Measurements from ENCODE around the gene BRD3. TPM values are rescaled to one million over a fixed set of nuclear protein-coding genes. Genes with fewer than 3 reads are reported as not detected.

BRD3 gene
- total RNA-seq, 1 donor from 2014 or later = 43.3 TPM

DNA sequence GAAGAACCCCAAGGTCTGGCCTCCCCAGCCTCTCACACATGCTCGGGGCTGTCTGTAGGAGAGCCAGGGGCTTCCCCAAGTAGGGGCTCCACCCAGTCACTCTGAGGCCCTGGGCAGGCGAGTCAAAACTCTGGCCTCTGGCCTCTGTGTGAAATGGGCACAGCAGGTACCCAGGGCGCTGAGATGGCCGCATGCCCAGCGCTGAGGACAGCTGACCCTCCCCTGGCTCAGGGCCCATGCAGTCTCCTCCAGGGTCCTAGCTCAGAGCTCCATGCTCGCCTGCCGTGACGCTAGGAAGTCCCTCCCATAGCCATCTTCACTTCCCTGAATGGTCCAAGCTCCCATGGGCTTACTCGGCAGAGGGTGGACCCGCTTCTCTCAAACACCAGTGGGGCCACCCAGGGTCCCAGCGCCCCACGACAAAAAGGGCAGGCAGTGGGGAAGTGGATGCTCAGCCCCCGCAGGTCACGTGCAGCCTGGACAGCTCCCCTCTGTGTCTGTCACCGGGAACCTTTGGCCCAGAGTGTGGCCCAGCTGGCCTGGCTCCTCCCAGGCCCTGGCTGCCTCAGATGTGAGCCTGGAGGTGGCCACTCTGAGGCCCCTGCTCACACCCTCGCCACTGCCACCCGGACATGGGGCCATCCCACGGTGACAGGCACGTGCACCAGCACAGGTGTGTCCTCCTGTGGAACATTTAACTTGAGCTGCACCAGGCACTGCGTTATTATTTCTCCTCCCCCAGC is 63.5 kb downstream of the BRD3 start:
- Mint-ChIP-seq H3K4me1 (ENCODE audit: low read depth) (no peaks in the 10 kb centered on the region), H3K9me3 (no peaks in the 10 kb centered on the region), H3K4me3 (ENCODE audit: low read depth) (no peak overlapping the region), H3K27ac (no peak overlapping the region), H3K36me3 (ENCODE audit: low read depth) (no peaks in the 10 kb centered on the region), H3K27me3 (ENCODE audit: low read depth) (peaks cover 2% of the 10 kb centered on the region)
- intact Hi-C loops (cut with micrococcal nuclease) = no loop called here
- no peak for DNase-seq (ENCODE audit: low spot score)

DNA sequence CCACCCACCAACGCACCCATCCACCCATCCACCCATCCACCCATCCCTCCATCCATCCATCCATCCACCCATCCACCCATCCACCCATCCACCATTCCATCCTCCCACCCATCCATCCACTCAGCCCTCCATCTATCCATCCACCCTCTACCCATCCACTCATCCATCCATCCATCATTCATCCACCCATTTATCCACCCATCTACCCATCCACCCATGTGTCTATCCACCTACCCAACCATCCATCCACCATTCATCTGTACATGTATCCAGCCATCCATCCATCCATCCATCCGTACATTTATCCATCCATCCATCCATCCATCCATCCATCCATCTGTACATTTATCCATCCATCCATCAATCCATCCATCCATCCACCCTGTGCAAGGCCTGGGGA is 64.6 kb downstream of the BRD3 start:
- Mint-ChIP-seq H3K4me3 (ENCODE audit: low read depth) (no peak overlapping the region), H3K36me3 (ENCODE audit: low read depth) (no peaks in the 10 kb centered on the region), H3K4me1 (ENCODE audit: low read depth) (no peaks in the 10 kb centered on the region), H3K27me3 (ENCODE audit: low read depth) (peaks cover 2% of the 10 kb centered on the region), H3K9me3 (no peaks in the 10 kb centered on the region), H3K27ac (no peak overlapping the region)
- intact Hi-C loops (cut with micrococcal nuclease) = no loop called here
- DNase-seq (ENCODE audit: low spot score) = no peak

DNA sequence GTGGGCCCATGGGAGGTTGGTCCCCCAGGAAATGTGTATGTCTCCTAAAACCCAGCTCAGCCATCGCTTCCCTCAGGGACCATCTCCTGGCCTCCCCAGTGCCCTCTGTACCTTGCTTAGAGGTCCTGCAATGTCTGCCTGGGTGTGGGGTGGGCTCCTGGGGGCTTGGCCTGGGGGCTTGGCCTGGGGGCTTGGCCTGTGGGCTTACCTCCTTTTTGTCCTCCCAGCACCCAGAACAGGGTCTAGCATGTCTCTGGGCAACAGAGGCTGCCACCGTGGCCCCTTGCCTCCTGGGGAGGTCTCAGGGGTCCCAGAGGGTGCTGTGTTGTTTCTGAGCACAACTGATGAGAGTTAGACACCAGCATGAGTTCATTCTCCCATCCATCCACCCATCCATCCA is 65.0 kb downstream of the BRD3 start:
- no peak overlapping the region for H3K27ac Mint-ChIP-seq
- no peaks in the 10 kb centered on the region for H3K4me1 Mint-ChIP-seq (ENCODE audit: low read depth)
- H3K36me3 Mint-ChIP-seq (ENCODE audit: low read depth) = no peaks in the 10 kb centered on the region
- intact Hi-C loops (cut with micrococcal nuclease) = no loop called here
- H3K4me3 Mint-ChIP-seq (ENCODE audit: low read depth) = no peak overlapping the region
- no peak for DNase-seq (ENCODE audit: low spot score)
- H3K27me3 Mint-ChIP-seq (ENCODE audit: low read depth) = peaks cover 2% of the 10 kb centered on the region
- H3K9me3 Mint-ChIP-seq = no peaks in the 10 kb centered on the region

DNA sequence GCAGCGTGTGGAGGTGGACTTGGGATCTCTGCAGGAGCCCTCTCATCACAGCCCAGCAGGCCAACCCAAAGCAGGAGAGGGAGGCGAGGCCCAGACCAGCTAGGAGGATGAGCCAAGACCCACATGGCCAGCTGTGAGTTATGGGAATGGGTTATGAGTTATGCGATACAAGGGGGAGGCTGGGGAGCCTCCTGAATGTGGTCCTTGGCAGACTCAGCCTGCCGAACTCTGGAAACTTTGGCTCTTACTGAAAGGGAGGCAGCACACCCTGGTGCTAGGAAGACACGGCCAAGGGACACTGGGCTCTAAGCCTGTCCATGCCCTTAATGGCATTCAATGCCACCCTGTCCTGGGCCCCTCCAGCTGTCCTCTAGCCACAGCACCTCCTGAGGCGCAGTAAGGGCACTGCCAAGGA is 68.0 kb downstream of the BRD3 start:
- no peak overlapping the region for H3K4me3 Mint-ChIP-seq (ENCODE audit: low read depth)
- no peaks in the 10 kb centered on the region for H3K4me1 Mint-ChIP-seq (ENCODE audit: low read depth)
- peaks cover 2% of the 10 kb centered on the region for H3K27me3 Mint-ChIP-seq (ENCODE audit: low read depth)
- intact Hi-C loops (cut with micrococcal nuclease) = no loop called here
- no peaks in the 10 kb centered on the region for H3K9me3 Mint-ChIP-seq
- no peak for DNase-seq (ENCODE audit: low spot score)
- H3K36me3 Mint-ChIP-seq (ENCODE audit: low read depth) = no peaks in the 10 kb centered on the region
- H3K27ac Mint-ChIP-seq = no peak overlapping the region

DNA sequence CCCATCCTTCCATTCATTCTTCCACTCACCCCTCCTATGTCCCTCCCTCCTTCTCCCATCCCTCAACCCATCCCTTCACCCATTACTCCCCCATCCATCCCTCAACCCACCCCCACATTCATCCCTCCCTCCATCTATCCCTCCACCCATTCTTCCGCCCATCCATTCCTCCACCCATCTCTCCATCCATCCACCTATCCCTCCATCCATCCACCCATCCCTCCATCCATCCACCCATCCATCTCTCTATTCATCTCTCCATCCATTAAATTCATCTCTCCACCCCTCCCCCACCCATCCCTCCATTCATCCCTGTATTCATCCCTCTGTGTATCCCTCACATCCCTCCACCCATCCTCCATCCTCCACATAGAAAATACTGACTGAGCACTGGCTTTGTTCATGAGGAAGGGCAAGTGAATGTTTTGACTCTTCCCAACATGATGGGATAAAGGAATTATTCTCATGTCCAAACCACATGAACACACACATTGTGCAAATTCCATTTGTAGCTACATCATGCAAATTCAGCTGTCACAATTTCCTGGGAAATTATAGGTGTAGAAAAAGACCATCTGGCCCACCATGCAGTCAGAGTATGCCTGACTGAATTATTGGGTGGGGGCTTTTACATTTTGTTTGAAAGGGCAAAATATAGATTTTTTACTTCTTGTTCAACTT is 68.8 kb downstream of the BRD3 start:
- intact Hi-C loops (cut with micrococcal nuclease) = no loop called here
- no peaks in the 10 kb centered on the region for H3K9me3 Mint-ChIP-seq
- H3K36me3 Mint-ChIP-seq (ENCODE audit: low read depth) = no peaks in the 10 kb centered on the region
- no peak overlapping the region for H3K27ac Mint-ChIP-seq
- H3K4me1 Mint-ChIP-seq (ENCODE audit: low read depth) = no peaks in the 10 kb centered on the region
- peaks cover 4% of the 10 kb centered on the region for H3K27me3 Mint-ChIP-seq (ENCODE audit: low read depth)
- no peak for DNase-seq (ENCODE audit: low spot score)
- no peak overlapping the region for H3K4me3 Mint-ChIP-seq (ENCODE audit: low read depth)

DNA sequence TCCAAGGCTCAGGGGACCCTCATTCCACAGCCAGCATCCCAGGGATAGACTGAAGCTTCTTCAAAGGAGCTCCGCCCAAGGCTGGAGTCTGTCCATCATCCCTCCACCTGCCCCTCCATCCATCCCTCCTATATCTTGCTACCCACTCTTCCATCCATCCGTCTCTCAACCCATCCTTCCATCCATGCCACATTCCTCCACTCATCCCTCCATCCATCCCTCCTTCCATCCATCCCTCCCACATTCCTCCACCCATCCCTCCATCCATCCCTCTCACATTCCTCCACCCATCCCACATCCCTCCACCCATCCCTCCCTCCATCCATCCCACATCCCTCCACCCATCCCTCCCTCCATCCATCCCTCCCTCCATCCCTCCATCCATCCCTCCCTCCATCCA is 70.2 kb downstream of the BRD3 start:
- no peaks in the 10 kb centered on the region for H3K4me1 Mint-ChIP-seq (ENCODE audit: low read depth)
- H3K27ac Mint-ChIP-seq = no peak overlapping the region
- DNase-seq (ENCODE audit: low spot score) = no peak
- intact Hi-C loops (cut with micrococcal nuclease) = no loop called here
- H3K9me3 Mint-ChIP-seq = no peaks in the 10 kb centered on the region
- peaks cover 4% of the 10 kb centered on the region for H3K27me3 Mint-ChIP-seq (ENCODE audit: low read depth)
- no peaks in the 10 kb centered on the region for H3K36me3 Mint-ChIP-seq (ENCODE audit: low read depth)
- no peak overlapping the region for H3K4me3 Mint-ChIP-seq (ENCODE audit: low read depth)

DNA sequence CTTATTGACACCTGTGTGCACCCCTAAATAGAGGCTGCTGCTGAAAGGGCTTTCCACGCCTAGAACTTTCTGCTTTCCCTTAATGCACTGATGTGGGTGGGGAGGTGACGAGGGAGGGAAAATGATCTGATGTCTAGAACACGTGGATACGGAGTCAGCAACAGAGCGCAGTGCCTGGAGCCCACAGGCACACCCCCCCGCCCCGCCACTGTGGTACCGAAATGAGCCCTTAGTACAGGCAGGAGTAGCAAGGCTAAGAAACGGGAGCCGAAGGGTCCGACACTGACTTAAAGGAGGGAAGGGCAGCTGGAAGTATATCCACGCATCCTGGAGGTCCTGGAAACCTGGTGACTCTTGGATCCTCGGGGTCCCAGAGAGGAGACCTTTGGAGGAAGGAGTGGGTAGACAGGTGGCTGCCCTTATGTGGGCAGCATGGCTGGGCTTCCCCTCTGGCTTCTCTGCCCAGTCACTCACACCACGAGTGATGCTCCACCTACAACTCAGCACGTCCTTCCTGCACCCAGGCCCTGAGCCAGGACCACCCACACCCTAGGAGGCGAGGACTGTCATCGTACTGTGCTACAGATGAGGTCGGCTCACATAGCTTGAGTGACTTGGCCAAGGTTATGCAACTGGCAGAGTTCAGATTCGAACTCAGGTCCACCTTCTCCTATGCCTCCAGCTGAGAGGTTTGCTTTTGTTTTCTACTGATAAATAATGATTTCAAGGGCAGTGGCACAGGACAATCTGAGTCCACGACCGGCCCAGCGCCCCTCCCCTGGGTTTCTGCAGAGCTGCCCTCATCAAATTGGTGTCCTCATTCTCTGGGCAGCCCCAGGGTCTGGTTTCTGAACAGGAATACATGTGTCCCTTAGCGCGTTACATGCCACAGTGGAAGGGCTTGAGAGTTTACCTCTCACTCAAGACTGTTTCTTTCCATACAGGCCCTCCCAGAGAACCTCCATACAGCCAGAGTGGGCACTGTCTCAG is 71.0 kb downstream of the BRD3 start:
- no peaks in the 10 kb centered on the region for H3K9me3 Mint-ChIP-seq
- H3K4me1 Mint-ChIP-seq (ENCODE audit: low read depth) = no peaks in the 10 kb centered on the region
- DNase-seq (ENCODE audit: low spot score) = no peak
- H3K36me3 Mint-ChIP-seq (ENCODE audit: low read depth) = no peaks in the 10 kb centered on the region
- intact Hi-C loops (cut with micrococcal nuclease) = no loop called here
- no peak overlapping the region for H3K27ac Mint-ChIP-seq
- peaks cover 4% of the 10 kb centered on the region for H3K27me3 Mint-ChIP-seq (ENCODE audit: low read depth)
- no peak overlapping the region for H3K4me3 Mint-ChIP-seq (ENCODE audit: low read depth)

DNA sequence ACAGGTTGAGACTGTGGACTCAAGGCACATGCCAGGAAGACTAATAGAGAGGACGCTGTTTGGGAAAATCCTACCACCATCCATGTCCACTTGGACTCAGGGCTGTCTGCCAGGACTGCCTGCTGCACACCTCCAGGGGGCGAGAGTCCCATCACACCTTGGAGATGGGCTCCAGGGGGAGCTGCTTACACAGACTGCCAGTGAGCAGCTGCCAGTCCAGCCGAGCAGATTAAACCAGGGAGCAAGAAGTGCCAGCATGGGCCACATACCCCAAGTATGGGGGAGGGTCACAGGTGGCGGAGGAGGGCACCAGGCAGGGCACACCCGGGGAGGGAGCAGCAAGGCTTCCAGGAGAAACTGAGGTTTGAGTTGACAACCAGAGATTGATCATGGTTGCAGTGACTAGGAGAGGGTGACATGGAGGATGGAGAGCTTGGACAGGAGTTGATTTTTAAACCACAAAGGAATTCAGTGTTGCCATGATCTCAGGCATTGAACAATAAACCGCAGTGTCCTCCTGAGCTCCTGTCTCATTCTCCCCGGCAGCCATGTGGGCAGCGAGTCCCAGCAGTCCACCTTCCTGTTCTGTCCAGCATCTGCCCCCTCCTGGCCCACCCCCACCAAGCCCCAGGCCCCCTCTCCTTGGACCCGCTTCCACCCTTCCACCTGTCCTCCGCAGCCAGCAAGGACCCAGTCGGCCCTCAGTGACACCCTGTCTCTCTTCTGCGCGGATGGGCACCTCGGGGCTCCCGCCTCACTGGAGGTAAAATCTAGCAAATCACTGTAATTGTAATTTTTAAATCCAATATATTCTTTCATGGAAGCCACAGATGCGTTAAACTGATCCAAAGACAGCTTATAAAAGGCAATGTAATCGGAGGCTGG is 72.6 kb downstream of the BRD3 start:
- intact Hi-C loops (cut with micrococcal nuclease) = loop anchor here (2.0 kb wide), 1 partner anchor 212 kb away; no protein-coding TSS in a partner anchor
- Mint-ChIP-seq H3K9me3 (no peaks in the 10 kb centered on the region), H3K4me1 (ENCODE audit: low read depth) (no peaks in the 10 kb centered on the region), H3K36me3 (ENCODE audit: low read depth) (no peaks in the 10 kb centered on the region), H3K27ac (no peak overlapping the region), H3K4me3 (ENCODE audit: low read depth) (no peak overlapping the region), H3K27me3 (ENCODE audit: low read depth) (peaks cover 11% of the 10 kb centered on the region)
- DNase-seq (ENCODE audit: low spot score) = no peak

DNA sequence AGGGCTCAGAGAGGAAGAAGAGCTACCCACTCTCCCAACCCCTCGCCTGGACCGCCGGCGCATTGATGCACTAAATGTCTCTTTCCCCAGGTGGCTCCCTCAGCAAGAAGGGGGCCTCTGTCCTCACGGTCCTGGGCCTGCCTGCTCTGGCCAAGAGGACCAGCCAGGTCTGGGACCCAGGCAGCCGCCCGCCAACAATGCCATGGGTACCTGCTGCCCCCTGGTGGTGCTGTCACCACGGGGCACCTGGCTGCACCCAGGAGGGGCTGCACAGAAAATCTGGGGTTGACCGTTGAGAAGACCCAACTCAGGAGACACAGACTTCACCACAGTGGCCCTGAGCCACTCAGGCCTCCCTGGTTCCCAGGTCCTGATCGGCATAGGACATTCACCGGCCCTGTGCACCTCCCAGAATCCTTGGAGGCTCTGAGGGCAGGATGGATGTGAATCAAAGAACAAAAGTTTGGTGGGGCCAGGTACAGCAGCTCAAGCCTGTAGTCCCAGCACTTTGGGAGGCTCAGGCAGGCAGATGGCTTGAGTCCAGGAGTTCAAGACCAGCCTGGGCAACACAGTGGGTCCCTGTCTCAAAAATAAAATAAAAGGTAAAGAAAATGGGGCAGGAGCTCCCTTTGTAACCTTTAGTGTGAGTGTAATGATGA is 73.3 kb downstream of the BRD3 start:
- peaks cover 16% of the 10 kb centered on the region for H3K27me3 Mint-ChIP-seq (ENCODE audit: low read depth)
- H3K9me3 Mint-ChIP-seq = no peaks in the 10 kb centered on the region
- peak; percentile 66 for DNase-seq (ENCODE audit: low spot score)
- H3K27ac Mint-ChIP-seq = no peak overlapping the region
- H3K36me3 Mint-ChIP-seq (ENCODE audit: low read depth) = no peaks in the 10 kb centered on the region
- intact Hi-C loops (cut with micrococcal nuclease) = loop anchor here (1.0 to 2.0 kb wide), 2 partner anchors 202 to 212 kb away; no protein-coding TSS in a partner anchor
- peak overlapping the region; percentile 42 for H3K4me3 Mint-ChIP-seq (ENCODE audit: low read depth)
- no peaks in the 10 kb centered on the region for H3K4me1 Mint-ChIP-seq (ENCODE audit: low read depth)

DNA sequence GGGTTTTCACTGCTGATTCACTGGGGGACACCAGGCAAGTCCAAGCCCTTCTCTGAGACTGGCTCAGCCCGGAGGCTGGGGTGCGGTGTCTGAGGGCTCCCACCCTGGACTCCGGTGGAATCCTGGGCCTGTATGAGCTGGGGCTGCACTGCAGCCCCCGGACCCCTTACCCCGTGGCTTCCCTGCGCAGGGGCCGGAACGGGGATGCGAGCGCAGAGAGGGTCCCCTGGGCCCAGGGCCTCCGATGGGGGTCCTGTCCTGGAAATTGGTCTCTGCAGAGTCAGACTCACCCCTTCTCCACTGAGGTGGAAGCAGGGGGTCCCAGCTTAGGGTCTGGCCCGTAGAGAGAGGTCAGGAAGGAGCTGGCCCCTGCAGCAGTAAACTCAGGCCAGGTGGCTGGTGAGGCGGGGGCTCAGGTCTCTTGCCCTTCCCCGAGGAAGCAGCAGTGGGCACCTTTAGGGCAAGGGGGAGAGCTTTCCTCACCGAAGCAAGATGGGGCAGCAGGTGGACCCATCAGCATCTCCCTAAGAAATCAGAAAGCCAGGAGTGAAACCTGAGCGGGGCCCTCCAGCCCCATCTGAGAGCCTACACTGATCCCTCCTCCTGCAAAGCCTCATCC is 74.1 kb downstream of the BRD3 start:
- H3K4me3 Mint-ChIP-seq (ENCODE audit: low read depth) = peak overlapping the region; percentile 68
- H3K4me1 Mint-ChIP-seq (ENCODE audit: low read depth) = no peaks in the 10 kb centered on the region
- no peak overlapping the region for H3K27ac Mint-ChIP-seq
- peaks cover 16% of the 10 kb centered on the region for H3K27me3 Mint-ChIP-seq (ENCODE audit: low read depth)
- no peaks in the 10 kb centered on the region for H3K9me3 Mint-ChIP-seq
- DNase-seq (ENCODE audit: low spot score) = no peak
- intact Hi-C loops (cut with micrococcal nuclease) = loop anchor here (1.0 to 2.0 kb wide), 3 partner anchors 31 to 211 kb away; partner anchors contain the start of gene BRD3OS
- H3K36me3 Mint-ChIP-seq (ENCODE audit: low read depth) = no peaks in the 10 kb centered on the region
